CD4-positive, alpha-beta T cell treated with Interleukin-4 for 1 hour (primary cell): ENCODE results near the gene BBS9.
"Not testable (repeated sequence)": the region's sequence is repeated elsewhere in the genome, so short reads cannot be mapped to it uniquely, and the experiment has no call there.

ENCODE experiments used
- DNase-seq, 2 donors: peaks; one replicate each; pipeline ENCODE4 v3.0.0-alpha.2; 2020 to 2022

The BBS9 gene

DNA sequence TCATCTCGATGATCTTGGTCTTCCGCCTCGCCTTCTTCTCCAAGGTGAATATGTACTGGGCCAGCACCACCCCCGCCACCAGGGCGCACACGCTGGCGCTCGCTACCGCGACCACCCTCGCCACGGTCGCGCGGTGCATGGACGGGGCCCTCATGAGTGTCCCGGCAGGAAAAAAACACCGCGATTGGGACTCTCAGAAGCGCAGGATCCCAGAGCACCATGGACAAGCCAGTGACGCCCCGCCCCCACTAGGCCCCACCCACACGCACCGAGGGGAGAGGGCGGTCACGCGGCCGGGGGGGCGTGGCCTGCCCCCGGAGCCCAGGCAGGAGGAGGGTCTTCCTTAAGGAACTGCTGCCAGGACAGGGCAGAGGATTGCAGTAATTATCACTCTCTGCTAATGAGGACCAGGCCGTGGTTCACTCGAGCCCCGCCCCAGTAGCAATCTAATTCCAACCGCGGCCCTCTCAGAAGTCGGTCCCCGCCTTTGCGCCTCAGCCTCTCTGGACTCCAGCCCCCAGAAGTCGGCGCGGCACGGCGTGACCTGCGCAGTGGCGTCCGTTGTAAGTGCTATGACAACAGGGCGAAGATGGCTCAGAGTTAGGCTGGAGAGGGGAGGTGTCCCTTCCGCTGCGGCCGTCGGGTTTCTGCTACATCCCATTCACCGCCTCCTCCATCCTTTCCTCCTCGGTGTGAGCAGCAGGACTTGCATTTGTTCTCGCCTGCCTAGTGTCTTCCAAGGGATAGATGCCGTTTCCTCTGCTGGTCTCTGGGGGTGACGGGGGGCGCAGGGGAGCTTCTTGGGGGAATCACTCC is at the start of gene BBS9:
BBS9 (plus strand) TSS at position 575 of the 816 bp plus-strand sequence. CDS start 16,689 bp downstream, outside the sequence.
- DNase-seq, result peak; percentile 91 to 92

DNA sequence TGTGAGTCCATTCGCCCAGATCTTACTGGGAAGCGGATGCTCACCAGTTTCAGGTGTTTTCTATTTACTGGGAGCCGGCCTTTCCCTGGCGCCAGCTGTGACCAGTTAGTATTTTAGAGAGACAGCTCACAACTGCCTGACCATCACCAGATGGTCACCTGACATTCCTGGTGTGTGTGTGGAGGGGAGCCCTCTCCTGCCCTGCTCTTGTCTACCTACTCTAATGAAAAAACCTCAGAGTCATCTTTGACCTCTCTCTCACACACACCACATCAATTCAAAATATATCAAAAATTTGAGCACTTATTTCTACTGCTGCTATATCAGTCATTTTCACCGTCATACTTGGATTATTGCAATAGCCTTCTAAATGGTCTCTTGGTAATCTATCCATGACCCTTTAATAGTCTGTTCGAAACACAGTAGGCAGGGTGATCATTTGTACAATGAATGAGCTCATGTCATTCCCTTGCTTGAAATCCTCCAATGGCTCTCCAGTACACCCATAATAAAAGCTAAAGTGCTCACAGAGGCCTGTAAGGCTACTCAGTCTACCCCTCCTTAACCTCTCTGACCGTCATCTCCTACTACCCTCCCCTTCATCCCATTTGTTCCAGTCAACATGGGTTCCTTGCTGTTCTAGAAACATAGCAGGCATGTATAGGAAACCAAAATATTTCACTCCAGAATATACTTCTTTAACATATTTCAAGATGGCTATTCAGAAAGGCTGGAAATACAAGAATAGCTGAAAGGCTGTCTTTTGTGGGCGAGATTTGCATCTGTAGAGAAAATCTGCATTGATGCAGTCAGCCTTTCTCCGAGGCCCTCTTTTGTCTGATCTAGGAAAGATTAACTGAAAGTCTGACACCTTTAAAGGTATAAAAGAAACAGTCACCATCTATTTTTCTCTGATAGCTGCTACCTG is 49.3 kb upstream of the BBS9 start:
- no peak for DNase-seq

DNA sequence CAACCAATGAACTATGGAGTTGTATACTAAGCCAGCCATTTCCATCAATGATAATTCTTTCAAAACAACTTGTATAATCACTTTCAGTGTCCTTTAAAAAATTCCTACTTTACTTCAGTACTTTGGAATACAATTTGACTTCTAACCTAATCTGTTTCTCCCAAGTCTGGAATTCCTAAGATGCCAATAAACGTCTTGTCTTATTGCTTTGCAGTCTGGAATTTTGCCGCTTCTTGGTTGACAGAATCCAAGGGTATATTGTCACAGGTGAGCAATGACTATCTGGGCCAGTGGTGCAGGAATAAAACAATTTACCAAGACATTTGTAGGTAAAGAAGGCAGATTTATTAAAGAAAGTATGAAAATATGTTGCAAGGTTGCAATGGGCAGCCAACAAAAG is 42.0 kb upstream of the BBS9 start:
- DNase-seq, result no peak

DNA sequence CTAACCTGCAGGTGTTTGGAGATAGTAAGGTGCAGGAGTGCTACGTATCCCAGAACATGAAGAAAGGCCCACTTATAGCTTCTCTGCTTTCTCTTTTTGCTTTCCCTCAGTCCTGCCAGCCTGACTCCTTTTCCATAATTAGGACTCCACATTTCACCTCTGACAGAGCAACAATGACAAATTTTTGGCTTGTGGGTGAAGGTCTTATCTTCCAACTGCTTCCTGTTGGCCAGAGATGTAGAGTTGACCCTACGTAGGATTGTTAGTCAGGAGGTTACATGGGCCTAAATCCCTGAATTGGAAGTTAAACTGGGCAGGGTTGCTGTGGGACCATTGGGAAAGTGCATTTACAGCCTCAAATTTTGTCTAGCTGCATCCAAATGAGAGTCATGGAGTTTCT is 41.5 kb upstream of the BBS9 start:
- no peak for DNase-seq

DNA sequence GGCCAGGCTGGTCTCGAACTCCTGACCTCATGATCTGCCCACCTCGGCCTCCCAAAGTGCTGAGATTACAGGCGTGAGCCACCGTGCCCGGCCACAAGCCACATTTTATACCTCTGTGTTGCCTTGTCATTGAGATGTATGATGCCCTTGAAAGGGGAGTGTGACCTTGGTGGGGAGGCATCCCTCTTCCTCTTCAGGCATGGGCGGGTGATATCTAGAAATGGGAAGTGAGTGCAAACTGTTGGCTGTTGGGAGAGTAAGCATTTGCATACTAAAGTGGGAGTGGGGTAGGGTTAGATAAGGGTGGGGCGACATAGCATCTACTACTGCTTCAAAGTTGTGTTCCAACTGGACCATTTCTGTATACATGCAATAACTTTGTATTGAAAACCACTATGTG is 40.2 kb upstream of the BBS9 start:
- no peak for DNase-seq

DNA sequence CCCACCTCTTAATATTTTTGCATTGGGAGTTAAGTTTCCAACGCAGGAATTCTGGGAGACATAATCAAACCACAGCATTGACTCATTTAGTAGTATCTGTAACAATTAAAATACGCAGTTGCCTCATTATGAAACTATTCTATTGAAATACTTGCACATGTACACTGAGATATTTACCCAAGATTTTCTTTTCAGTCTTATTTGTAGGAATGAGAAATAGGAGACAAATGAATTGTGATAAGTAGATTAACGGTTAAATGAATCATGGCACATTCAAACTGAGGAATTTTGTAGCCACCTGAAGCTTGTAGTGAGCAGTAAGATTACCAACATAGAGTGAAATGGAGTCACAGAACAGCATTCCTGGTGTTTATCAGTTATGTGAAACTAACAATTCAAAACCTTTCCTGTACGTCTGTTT is 38.2 kb upstream of the BBS9 start:
- DNase-seq, result no peak

DNA sequence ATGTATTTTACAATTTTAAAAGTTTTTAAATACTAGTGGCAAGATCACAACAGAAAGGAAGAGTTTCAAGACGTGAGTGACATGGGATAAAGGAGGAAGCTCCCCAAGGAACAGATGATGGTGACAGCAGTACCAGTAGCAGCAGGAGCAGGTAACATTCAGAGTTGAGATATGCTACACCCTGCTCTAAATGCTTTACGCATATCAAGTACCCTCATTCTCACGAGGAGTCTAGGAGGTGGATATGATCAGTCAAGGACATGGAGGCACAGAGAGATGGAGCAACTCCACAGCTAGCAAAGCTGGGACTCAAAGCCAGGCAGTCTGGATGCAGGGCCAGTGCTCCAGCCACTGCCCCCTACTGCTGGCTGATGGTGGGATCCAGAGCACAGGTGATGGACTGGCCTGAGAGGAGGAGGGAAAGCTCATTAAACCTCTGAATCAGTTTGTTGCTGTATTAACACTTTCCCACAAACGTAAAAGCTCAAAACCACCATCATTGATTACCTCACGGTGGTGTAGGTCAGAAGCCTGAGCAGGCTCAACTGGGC is 37.6 kb upstream of the BBS9 start:
- DNase-seq, result no peak

DNA sequence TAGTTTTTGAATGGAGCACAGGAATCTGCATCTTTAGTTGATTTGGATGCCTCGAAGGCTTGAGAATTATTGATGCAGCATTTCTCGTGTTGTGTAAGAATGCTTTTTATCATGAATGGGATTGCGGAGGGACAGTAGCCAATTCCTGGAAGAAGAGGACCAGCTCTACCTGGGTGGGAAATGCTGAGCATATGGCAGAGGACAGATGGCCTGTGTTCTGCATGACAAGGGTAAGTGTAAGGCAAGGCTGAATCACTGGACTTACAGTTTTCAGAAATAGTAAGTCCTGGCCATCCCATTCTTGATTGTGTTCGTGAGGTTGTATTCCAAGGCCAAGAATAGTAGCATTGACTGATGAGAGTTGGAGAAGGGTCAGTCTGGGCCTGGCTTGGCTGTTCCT is 36.1 kb upstream of the BBS9 start:
- no peak for DNase-seq

DNA sequence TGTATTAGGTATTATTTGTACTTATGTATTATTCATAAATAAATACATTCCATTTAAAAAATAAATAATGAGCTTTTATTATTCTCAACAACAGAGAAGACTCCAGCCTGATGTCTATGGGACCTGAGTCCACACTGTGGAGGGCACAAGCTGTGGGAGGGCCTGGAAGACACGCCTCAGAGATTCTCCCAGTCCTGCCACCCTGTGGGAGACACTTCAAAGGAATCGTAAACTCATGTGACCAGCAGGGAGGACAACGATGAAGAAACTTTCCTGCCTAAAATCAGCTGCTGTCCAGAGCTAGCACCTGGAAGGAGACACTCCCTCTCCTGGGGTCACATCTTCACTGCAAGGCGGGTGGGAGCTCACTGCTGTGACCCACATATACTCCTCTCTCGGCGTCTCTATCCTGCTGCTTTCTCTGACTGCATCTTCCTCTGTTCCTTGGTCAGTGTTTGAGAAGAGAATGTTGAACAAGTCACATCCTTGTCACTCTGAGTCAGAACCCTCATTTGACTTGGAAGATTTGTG is 34.6 kb upstream of the BBS9 start:
- not testable (repeated sequence) for DNase-seq

DNA sequence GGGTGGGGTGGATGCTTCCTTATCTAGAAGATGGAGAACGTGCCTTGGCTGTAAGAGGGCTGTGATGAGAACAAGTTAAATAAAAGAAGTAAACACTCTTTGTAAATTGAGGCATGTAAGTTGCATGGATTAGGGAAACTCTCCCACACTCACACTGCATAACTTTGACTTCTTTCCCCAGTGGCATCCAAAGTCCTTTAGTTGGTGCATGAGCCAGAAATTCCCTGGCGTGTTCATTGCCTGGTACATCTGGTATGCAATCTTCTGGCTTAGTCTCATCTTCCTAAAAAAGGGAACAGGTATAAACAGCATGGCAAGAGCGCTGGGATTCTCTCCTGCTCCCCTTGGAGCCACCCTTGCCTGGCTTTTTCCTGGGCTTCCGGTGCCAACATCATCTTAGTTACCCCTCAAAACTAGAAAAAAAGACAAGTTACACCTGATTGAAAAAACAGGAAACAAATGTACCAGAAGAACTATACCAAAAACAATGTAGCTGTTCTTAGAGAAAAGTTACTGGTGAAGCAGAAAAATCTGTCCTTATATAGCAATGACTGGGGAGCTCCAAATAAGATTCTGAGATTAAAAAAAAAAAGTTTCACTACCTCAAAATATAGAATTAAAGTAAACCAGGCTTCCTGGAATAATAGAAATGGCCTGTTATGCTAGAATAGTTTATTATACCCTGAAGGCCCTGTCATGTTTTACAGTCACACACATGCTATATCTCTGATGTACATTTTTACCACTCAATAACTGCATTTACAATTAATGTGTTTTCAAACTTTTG is 30.0 kb upstream of the BBS9 start:
- DNase-seq, result no peak

DNA sequence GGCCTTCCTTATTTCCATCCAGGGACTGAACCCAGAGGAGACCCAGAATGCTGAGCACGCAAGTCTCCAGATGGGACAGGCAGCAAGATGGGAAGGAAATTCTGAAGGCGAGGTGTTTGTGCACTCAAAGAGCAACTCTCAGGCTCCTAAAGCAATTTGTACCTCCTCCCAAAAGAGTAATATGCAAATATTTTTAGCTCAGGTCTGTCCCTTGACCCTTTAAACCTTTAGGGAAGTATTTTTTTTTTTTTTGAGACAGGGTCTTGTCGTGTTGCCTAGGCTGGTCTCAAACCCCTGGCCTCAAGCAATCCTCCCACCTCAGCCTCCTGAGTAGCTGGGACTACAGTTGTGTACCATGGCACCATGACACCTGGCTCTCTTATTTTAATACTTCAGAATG is 28.6 kb upstream of the BBS9 start:
- no peak for DNase-seq

DNA sequence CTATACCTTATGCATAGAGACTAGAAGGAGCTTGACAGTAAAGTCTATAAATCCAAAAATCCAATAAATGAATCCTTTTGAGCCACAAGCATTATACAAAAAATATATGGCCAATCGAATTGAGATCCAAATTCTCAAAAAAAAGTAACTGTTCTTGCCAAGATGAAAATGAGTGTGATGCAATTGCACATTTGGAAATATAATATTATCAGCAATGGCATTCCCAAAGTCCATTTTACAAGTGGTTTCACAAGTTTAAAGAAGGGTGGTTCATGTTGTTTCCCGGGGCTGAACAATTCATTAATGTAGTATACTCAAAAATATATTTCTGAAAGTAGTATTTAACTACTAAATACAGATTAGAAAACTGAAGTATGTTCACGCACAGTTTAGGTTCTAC is 27.5 kb upstream of the BBS9 start:
- no peak for DNase-seq

DNA sequence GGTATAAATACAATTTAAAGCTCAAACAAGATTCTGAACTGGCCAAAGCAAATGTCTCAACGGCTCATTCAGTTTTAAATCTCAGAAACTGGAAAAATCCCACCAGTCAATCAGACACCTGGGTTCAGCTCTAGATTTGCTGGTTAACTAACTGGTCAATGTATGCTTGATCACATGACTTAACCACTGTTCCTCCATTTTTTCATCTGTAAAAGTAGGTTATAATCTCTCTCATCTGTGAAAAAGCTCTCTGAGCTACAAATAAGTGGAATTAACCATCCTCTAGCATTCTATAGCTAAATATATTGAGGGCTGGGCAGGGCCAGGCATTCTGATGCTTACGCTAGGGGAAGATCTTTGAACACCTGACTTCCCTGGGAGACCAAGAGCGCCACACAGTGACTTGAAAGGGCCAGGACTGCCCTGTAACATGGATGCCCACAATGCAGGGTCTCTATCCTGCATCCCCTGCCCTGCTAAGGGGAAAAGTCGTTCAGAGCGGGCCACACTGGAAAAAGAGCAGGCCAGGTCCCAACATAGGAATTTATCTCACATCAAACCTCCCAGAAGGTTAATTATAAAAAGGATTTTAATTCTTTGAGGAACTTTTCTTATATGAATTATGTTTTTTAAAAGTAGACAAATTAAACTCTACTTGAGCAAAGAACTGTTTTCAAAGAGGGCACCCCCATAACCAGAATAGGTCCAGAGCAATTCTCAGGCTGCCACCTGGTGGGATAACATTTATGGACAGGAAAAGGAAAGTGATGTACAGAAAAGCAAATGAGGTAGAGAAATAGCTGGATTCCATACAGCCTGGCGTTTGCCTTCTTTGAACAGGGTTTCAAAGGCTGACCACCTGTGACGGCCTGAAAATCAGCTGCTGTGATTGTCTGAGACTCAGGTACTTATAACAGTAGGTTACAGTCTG is 22.0 kb upstream of the BBS9 start:
- peak; percentile 63 to 72 for DNase-seq

DNA sequence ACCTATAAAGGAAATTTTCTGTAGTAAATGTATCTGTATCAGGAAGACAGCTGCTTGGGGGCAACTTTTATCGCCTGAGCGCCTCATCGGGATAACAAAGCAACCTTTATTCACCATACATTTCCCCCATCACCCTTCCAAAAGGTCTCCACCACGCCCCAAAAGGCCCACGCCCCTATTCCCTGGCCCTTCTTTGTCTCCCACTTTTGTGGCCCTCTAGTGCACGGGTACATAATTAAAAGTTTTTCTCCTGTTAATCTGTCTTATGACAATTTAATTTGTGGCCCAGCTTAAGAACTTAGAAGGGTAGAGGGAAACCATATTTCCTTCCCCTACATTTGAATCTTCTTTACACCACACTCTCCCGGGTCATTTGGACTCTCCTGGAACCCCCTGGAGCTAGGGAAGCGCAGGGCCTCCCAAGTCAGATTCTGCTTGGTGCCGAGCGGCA is 20.8 kb upstream of the BBS9 start:
- peak in 1 of 2 donors; percentile 29 for DNase-seq

DNA sequence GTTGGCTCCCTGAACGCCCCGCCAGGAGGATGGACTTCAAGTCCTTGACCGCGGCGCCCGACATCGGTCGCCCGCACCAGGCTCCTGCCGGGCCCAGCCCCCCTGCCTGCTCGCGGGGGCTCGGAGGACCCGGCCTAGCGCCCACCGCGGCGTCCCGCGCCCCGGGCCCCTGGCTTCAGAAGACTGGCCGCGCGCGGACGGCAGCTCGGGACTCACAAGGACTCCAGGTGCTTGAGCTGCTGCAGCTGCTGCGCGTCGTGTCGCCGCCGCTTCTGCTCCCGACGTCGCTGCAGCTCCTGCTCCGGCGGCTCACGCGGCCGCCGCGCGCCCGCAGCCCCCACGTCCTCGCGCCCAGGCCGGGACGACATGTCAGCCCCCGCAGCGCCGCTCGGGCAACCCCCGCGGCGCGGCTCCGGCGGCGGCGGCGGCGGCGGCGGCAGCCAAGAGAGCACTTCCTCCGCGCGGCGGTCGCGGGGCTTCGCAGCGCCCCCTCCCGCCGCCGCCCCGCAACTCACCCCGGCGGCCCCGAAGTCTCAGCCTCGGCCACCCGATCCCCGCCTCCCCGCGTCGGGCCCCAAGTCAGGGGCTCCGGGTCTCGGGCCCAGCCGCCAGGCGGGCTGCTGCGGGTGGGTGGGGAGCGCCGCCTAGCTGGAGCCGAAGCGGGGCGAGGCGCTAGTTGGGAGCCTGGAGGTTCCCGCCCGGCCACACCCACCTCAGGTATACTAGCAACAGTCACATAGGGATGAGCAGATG is 20.2 kb upstream of the BBS9 start, which contains the start of gene RP9:
RP9 (minus strand) TSS at position 400 of the 753 bp plus-strand sequence; CDS start at position 368, 32 bp downstream.
- peak; percentile 79 to 82 for DNase-seq

DNA sequence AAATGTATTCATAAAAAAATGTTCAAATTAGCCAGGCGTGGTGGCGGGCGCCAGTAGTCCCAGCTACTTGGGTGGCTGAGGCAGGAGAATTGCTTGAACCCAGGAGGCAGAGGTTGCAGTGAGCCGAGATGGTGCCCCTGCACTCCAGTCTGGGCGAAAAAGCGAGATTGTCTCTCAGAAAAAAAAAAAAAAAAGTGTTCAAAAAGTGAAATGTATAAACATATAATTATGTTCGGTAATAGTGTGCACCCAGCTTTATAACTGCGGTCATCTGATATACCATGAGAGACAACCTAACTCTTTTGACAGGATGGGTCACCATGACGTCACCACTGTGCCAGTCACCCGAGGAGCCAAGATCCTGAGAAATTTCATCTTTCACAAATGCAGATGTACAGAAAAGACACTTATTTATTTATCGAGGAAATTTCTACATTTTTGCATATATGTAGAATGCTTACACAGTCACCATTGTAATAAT is 19.6 kb upstream of the BBS9 start:
- no peak for DNase-seq

DNA sequence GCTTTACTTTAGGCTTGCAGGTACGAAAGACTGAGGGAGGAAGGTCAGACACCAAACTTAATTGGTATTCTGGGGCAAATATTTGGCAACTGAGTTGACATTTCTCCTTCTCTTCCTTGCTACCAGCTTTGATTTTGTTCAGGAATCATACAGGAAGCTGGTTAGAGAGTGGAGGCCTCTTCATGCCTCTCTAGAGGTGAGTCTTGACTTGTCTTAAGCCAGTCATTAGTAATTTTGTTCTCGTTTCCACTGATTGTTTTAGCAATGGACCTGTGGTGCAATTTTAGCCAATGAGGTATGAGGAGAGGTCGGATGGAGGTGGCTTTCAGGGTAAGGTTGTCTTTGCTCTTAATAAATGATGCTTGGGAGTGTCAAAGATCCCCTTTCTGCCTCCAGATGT is 17.8 kb upstream of the BBS9 start:
- no peak for DNase-seq

DNA sequence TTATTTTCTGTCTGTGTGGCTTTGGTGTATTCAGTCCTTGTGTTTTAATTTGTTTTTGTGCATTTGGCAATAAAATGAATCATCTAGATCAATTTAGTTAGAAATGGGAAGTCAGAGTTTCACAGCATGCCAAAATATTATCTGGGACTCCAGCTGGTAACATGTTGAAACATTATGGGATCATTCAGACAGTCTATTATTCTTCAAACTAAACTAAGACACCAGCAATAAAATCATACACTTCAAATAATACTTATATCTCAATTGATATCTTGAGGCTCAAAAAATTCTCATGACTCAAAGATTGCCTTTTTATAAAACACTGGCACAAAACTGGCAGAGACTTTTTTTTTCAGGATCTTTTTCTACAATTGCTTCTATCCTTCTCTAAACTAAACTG is 14.4 kb upstream of the BBS9 start:
- DNase-seq, result no peak

DNA sequence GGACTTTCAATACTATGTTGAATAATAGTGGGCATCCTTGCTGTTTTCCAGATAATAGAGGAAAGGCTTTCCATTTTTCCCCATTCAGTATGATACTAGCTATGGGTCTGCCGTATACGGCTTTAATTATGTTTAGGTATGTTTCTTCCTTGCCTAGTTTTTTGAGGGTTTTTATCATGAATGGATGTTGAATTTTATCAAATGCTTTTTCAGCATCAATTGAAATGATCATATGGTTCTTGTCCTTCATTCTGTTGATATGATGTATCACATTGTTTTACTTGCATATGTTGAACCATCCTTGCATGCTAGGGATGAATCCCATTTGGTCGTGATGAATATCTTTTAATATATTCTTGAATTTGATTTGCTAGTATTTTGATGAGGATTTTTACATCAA is 11.0 kb upstream of the BBS9 start:
- DNase-seq, result no peak

DNA sequence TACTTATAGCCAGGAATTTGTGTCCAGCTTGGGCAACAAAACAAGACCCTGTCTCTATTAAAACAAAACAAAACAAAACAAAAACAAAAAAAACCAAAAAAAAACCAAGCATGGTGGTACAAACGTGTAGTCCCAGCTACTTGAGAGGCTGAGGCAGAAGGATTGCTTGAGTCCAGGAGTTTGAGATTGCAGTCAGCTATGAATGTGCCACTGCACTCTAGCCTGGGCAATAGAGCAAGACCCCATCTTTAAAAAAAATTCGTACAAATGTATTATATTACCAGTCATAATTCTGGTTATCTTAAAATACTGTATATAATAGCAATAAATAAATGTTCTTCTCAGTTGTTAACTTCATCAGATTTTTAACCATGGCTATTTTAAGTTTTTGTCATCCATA is 2.3 kb upstream of the BBS9 start:
- no peak for DNase-seq
